Type B pancreatic cell (in vitro differentiated cells): ENCODE measurements around the gene ADISSP. TPM values are rescaled to one million over a fixed set of nuclear protein-coding genes. Genes with fewer than 3 reads are reported as not detected.

Source experiments
- DNase-seq: peaks from one replicate; pipeline ENCODE4 v3.0.0; 2021; ENCODE audit warnings: mixed read lengths; ENCODE audit not compliant: unreplicated experiment; ENCODE audit errors: extremely low spot score
- H3K27ac Mint-ChIP-seq: 2 replicates; pipeline ENCODE4 v1.8.0; 2021; ENCODE audit warnings: mild to moderate bottlenecking, mixed read lengths
- H3K27me3 Mint-ChIP-seq: 2 replicates; pipeline ENCODE4 v1.8.0; 2021; ENCODE audit warnings: mixed read lengths
- H3K36me3 Mint-ChIP-seq: 2 replicates; pipeline ENCODE4 v1.8.0; 2021; ENCODE audit warnings: mixed read lengths
- H3K4me1 Mint-ChIP-seq: one replicate; pipeline ENCODE4 v1.8.0; 2021; ENCODE audit warnings: mixed read lengths; ENCODE audit not compliant: unreplicated experiment
- H3K4me3 Mint-ChIP-seq: 2 replicates; pipeline ENCODE4 v1.8.0; 2021; ENCODE audit warnings: mild to moderate bottlenecking, mixed read lengths
- H3K9me3 Mint-ChIP-seq: 2 replicates; pipeline ENCODE4 v1.8.0; 2021; ENCODE audit warnings: mixed read lengths
- CTCF ChIP-seq: fragments of 200-600 bp; sonication (generic); conservative IDR thresholded peaks from 2 replicates; pipeline ENCODE4 v1.5.0; 2021; ENCODE audit warnings: antibody characterized with exemption, mild to moderate bottlenecking
- total RNA-seq: library from RNA; stranded (reverse); gene quantifications from 2 replicates; pipeline ENCODE4 v1.2.1, GENCODE V29; 2021; ENCODE audit warnings: low replicate concordance

The ADISSP gene
- total RNA-seq, 1 donor from 2014 or later = 49.4 TPM

GRCh38 chr20:3724356-3724755 is 43.2 kb downstream of the ADISSP start:
- H3K27me3 Mint-ChIP-seq = peaks cover 34% of the 10 kb centered on the region
- H3K4me1 Mint-ChIP-seq = peaks cover 11% of the 10 kb centered on the region
- no peak for DNase-seq
- no peak for TF ChIP-seq CTCF
- H3K27ac Mint-ChIP-seq = no peak overlapping the region
- H3K9me3 Mint-ChIP-seq = no peaks in the 10 kb centered on the region
- no peaks in the 10 kb centered on the region for H3K36me3 Mint-ChIP-seq
- H3K4me3 Mint-ChIP-seq = no peak overlapping the region

- no peaks in the 10 kb centered on the region for H3K9me3 Mint-ChIP-seq
- H3K4me3 Mint-ChIP-seq = no peak overlapping the region
- no peaks in the 10 kb centered on the region for H3K36me3 Mint-ChIP-seq
- H3K4me1 Mint-ChIP-seq = peaks cover 11% of the 10 kb centered on the region
- H3K27me3 Mint-ChIP-seq = peaks cover 32% of the 10 kb centered on the region
- TF ChIP-seq CTCF = no peak
- DNase-seq = no peak
- H3K27ac Mint-ChIP-seq = no peak overlapping the region
Measured at GRCh38 chr20:3723284-3723683, 44.3 kb downstream of the ADISSP start.

GRCh38 chr20:3721912-3722311 is 45.6 kb downstream of the ADISSP start:
- Mint-ChIP-seq H3K27me3 (peaks cover 18% of the 10 kb centered on the region), H3K4me1 (no peaks in the 10 kb centered on the region), H3K36me3 (no peaks in the 10 kb centered on the region), H3K9me3 (no peaks in the 10 kb centered on the region), H3K27ac (no peak overlapping the region), H3K4me3 (no peak overlapping the region)
- TF ChIP-seq CTCF = no peak
- DNase-seq = no peak

GRCh38 chr20:3720626-3721025 is 46.9 kb downstream of the ADISSP start:
- no peak overlapping the region for H3K4me3 Mint-ChIP-seq
- no peak overlapping the region for H3K27ac Mint-ChIP-seq
- TF ChIP-seq CTCF = no peak
- no peaks in the 10 kb centered on the region for H3K9me3 Mint-ChIP-seq
- DNase-seq = no peak
- H3K4me1 Mint-ChIP-seq = no peaks in the 10 kb centered on the region
- no peaks in the 10 kb centered on the region for H3K36me3 Mint-ChIP-seq
- peaks cover 17% of the 10 kb centered on the region for H3K27me3 Mint-ChIP-seq

- no peak overlapping the region for H3K27ac Mint-ChIP-seq
Measured at GRCh38 chr20:3720068-3720467, 47.5 kb downstream of the ADISSP start.

More at GRCh38 chr20:3720068-3720467, 47.5 kb downstream of the ADISSP start:
- Mint-ChIP-seq H3K4me3 (no peak overlapping the region), H3K36me3 (no peaks in the 10 kb centered on the region), H3K4me1 (no peaks in the 10 kb centered on the region), H3K9me3 (no peaks in the 10 kb centered on the region), H3K27me3 (peaks cover 17% of the 10 kb centered on the region)
- TF ChIP-seq CTCF = no peak
- DNase-seq = no peak
